Liver (tissue), 9 donors: ENCODE results near the gene GJC3. TPM values are rescaled to one million over a fixed set of nuclear protein-coding genes. Genes with fewer than 3 reads are reported as not detected.
"Not testable (repeated sequence)": the region's sequence is repeated elsewhere in the genome, so short reads cannot be mapped to it uniquely, and the experiment has no call there.

Experiments
- DNase-seq: peaks from one replicate; pipeline ENCODE4 v3.0.0-alpha.2; 2017; ENCODE audit warnings: low spot score
- H3K27ac ChIP-seq, 2 donors: one replicate each; pipeline ENCODE4 v1.7.0; 2013; ENCODE audit warnings: inconsistent platforms in 2 of 2, low read length in 2 of 2, control low read depth in 1 of 2, low read depth in 1 of 2, mild to moderate bottlenecking in 1 of 2
- H3K27me3 ChIP-seq, 4 donors: one replicate each; pipeline versions ENCODE4 v1.6.1 to v1.7.0; 2013; ENCODE audit warnings: low read length in 3 of 4, inconsistent platforms in 1 of 4, mild to moderate bottlenecking in 1 of 4, moderate library complexity in 1 of 4; ENCODE audit not compliant: control insufficient read depth in 4 of 4, insufficient read depth in 4 of 4
- H3K36me3 ChIP-seq, 4 donors: one replicate each; pipeline versions ENCODE4 v1.6.1 to v1.7.0; 2013; ENCODE audit warnings: low read length in 3 of 4, mild to moderate bottlenecking in 3 of 4, low read depth in 1 of 4, moderate library complexity in 1 of 4; ENCODE audit not compliant: control insufficient read depth in 4 of 4, insufficient read depth in 3 of 4
- H3K4me1 ChIP-seq, 4 donors: one replicate each; pipeline versions ENCODE4 v1.6.1 to v1.7.0; 2013; ENCODE audit warnings: low read length in 3 of 4, mild to moderate bottlenecking in 3 of 4, moderate library complexity in 1 of 4; ENCODE audit not compliant: control insufficient read depth in 4 of 4, insufficient read depth in 4 of 4
- H3K4me3 ChIP-seq, 3 donors: one replicate each; pipeline versions ENCODE4 v1.6.1 to v1.7.0; 2013; ENCODE audit warnings: low read length in 3 of 3, control low read depth in 1 of 3, low read depth in 1 of 3, mild to moderate bottlenecking in 1 of 3
- H3K9ac ChIP-seq, 2 donors: one replicate each; pipeline ENCODE4 v1.7.0; 2013; ENCODE audit warnings: low read length in 2 of 2, mild to moderate bottlenecking in 2 of 2, moderate library complexity in 2 of 2, control low read depth in 1 of 2, low read depth in 1 of 2
- H3K9me3 ChIP-seq, 4 donors: one replicate each; pipeline versions ENCODE4 v1.6.1 to v1.7.0; 2013; ENCODE audit warnings: low read length in 3 of 4; ENCODE audit not compliant: control insufficient read depth in 4 of 4
- EGR1 ChIP-seq, 2 donors: IDR thresholded peaks; 2 replicates each; pipeline ENCODE4 v1.6.1; 2016 to 2018; ENCODE audit warnings: antibody characterized with exemption in 2 of 2, low read depth in 2 of 2
- FOXA1 ChIP-seq: IDR thresholded peaks from 2 replicates; pipeline ENCODE4 v1.6.1; 2016; ENCODE audit warnings: antibody characterized with exemption
- FOXA2 ChIP-seq: IDR thresholded peaks from 2 replicates; pipeline ENCODE4 v1.6.1; 2016; ENCODE audit warnings: antibody characterized with exemption
- GABPA ChIP-seq, 2 donors: IDR thresholded peaks in 1 of 2; conservative IDR thresholded peaks in 1 of 2; 2 replicates each; pipeline ENCODE4 v1.6.1; 2016; ENCODE audit warnings: antibody characterized with exemption in 2 of 2, mild to moderate bottlenecking in 1 of 2, moderate library complexity in 1 of 2
- HNF4A ChIP-seq, 2 donors: conservative IDR thresholded peaks; 2 replicates each; pipeline ENCODE4 v1.6.1; 2016; ENCODE audit warnings: antibody characterized with exemption in 2 of 2, mild to moderate bottlenecking in 2 of 2
- HNF4G ChIP-seq: IDR thresholded peaks from 2 replicates; pipeline ENCODE4 v1.6.1; 2016; ENCODE audit warnings: antibody characterized with exemption
- JUND ChIP-seq, 2 donors: IDR thresholded peaks; 2 replicates each; pipeline ENCODE4 v1.6.1; 2016; ENCODE audit warnings: antibody characterized with exemption in 2 of 2
- NR2F2 ChIP-seq: IDR thresholded peaks from 2 replicates; pipeline ENCODE4 v1.6.1; 2016; ENCODE audit warnings: antibody characterized with exemption
- RAD21 ChIP-seq, 2 donors: IDR thresholded peaks; 2 replicates each; pipeline ENCODE4 v1.6.1; 2016; ENCODE audit warnings: antibody characterized with exemption in 2 of 2, mild to moderate bottlenecking in 2 of 2
- RXRA ChIP-seq, 2 donors: IDR thresholded peaks; 2 replicates each; pipeline ENCODE4 v1.6.1; 2017 to 2018; ENCODE audit warnings: antibody characterized with exemption in 2 of 2, mild to moderate bottlenecking in 1 of 2
- SP1 ChIP-seq: IDR thresholded peaks from 2 replicates; pipeline ENCODE4 v1.6.1; 2018; ENCODE audit warnings: antibody characterized with exemption, mild to moderate bottlenecking
- TAF1 ChIP-seq: conservative IDR thresholded peaks from 2 replicates; pipeline ENCODE4 v1.6.1; 2016; ENCODE audit warnings: antibody characterized with exemption, mild to moderate bottlenecking
- YY1 ChIP-seq: IDR thresholded peaks from 2 replicates; pipeline ENCODE4 v1.6.1; 2016; ENCODE audit warnings: antibody characterized with exemption, mild to moderate bottlenecking
- WGBS: extraction: QIAGEN DNeasy Blood & Tissue Kit; methylation state at CpG from one replicate; pipeline ENCODE4 v1.1.7; 2013; 5-methylcytosine and 5-hydroxymethylcytosine counted together
- polyA plus RNA-seq, 2 donors: library from polyadenylated mRNA; stranded (reverse) in 1 of 2; unstranded in 1 of 2; fragments of 200-250 nt in 1 of 2; fragments of >200 nt in 1 of 2; fragmentation: Nextera tagmentation in 1 of 2; extraction: Ambion mirVana in 1 of 2; gene quantifications; one replicate each; pipeline versions ENCODE4 v1.2.1 to v1.2.3, GENCODE V29; 2013 to 2015
- total RNA-seq, 2 donors: library from RNA; depleted of rRNA; stranded (reverse); fragments of >200 nt; gene quantifications; one replicate each; pipeline ENCODE4 v1.2.3, GENCODE V29; 2014
- TF ChIP-seq, protein P1 (sequence below): IDR thresholded peaks from 2 replicates; pipeline ENCODE4 v1.6.1; 2016; ENCODE audit warnings: antibody characterized with exemption
- TF ChIP-seq, protein P2 (sequence below): IDR thresholded peaks from 2 replicates; pipeline ENCODE4 v1.6.1; 2016; ENCODE audit warnings: antibody characterized with exemption, mild to moderate bottlenecking
- TF ChIP-seq, protein P3 (sequence below): fragments of 150-350 bp; IDR thresholded peaks from 2 replicates; pipeline ENCODE4 v1.5.1; 2017; ENCODE audit warnings: improper control_type of control experiment, low read depth, low read length; ENCODE audit not compliant: missing input control
- donor health status: healthy.
- donor health status: healthy.
- donor health status: healthy.
- donor health status: healthy.
- donor health status: healthy.

Gene GJC3
- total and polyA plus RNA-seq, 4 donors: 0.08 to 1.3 (median 0.14) TPM

DNA sequence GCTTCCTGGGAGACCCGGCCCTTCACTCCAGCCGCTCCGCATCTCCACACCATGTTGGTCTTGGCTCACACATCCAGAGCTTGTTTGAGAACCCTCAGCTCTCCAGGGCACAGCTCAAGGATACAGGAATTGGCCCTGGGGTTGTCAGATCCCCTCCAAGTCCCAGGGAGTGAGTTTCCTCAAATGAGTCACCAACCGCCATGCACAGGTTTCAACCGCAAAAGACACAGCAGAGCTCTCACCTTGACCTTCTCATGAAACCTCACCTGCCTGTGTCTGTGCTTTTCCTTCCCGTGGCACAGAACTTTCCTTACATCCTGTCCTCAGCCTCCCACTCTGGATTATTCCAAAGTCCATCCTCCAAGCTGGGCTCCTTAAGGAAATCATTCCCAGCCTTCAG lies 25.8 kb upstream of the GJC3 start:
- Histone ChIP-seq H3K27me3 (no peaks in the 10 kb centered on the region), H3K27ac (no peak overlapping the region), H3K4me3 (no peak overlapping the region), H3K9ac (no peak overlapping the region), H3K36me3 (no peaks in the 10 kb centered on the region), H3K4me1 (peaks cover 3 to 26% (median 13%) of the 10 kb centered on the region in 4 donors), H3K9me3 (no peaks in the 10 kb centered on the region)
- WGBS: 89% methylated on average over 6 of the region's 6 CpGs
- TF ChIP-seq HNF4A (conservative IDR thresholded peaks at IDR 0.05) (no peak), RXRA (IDR thresholded peaks at IDR 0.05) (no peak), RAD21 (IDR thresholded peaks at IDR 0.05) (no peak), YY1 (no peak), GABPA (IDR thresholded peaks at IDR 0.05 in 1 of 2, conservative IDR thresholded peaks at IDR 0.05 in 1 of 2) (no peak), HNF4G (no peak), TAF1 (no peak), FOXA2 (no peak), SP1 (no peak), NR2F2 (no peak), FOXA1 (no peak), EGR1 (IDR thresholded peaks at IDR 0.05; ENCODE audit: low read depth in 2 of 2) (no peak), JUND (IDR thresholded peaks at IDR 0.05) (no peak)
- TF ChIP-seq, protein P1, sequence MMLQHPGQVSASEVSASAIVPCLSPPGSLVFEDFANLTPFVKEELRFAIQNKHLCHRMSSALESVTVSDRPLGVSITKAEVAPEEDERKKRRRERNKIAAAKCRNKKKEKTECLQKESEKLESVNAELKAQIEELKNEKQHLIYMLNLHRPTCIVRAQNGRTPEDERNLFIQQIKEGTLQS: no peak
- TF ChIP-seq, protein P2, sequence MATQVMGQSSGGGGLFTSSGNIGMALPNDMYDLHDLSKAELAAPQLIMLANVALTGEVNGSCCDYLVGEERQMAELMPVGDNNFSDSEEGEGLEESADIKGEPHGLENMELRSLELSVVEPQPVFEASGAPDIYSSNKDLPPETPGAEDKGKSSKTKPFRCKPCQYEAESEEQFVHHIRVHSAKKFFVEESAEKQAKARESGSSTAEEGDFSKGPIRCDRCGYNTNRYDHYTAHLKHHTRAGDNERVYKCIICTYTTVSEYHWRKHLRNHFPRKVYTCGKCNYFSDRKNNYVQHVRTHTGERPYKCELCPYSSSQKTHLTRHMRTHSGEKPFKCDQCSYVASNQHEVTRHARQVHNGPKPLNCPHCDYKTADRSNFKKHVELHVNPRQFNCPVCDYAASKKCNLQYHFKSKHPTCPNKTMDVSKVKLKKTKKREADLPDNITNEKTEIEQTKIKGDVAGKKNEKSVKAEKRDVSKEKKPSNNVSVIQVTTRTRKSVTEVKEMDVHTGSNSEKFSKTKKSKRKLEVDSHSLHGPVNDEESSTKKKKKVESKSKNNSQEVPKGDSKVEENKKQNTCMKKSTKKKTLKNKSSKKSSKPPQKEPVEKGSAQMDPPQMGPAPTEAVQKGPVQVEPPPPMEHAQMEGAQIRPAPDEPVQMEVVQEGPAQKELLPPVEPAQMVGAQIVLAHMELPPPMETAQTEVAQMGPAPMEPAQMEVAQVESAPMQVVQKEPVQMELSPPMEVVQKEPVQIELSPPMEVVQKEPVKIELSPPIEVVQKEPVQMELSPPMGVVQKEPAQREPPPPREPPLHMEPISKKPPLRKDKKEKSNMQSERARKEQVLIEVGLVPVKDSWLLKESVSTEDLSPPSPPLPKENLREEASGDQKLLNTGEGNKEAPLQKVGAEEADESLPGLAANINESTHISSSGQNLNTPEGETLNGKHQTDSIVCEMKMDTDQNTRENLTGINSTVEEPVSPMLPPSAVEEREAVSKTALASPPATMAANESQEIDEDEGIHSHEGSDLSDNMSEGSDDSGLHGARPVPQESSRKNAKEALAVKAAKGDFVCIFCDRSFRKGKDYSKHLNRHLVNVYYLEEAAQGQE: no peak
- TF ChIP-seq, protein P3, sequence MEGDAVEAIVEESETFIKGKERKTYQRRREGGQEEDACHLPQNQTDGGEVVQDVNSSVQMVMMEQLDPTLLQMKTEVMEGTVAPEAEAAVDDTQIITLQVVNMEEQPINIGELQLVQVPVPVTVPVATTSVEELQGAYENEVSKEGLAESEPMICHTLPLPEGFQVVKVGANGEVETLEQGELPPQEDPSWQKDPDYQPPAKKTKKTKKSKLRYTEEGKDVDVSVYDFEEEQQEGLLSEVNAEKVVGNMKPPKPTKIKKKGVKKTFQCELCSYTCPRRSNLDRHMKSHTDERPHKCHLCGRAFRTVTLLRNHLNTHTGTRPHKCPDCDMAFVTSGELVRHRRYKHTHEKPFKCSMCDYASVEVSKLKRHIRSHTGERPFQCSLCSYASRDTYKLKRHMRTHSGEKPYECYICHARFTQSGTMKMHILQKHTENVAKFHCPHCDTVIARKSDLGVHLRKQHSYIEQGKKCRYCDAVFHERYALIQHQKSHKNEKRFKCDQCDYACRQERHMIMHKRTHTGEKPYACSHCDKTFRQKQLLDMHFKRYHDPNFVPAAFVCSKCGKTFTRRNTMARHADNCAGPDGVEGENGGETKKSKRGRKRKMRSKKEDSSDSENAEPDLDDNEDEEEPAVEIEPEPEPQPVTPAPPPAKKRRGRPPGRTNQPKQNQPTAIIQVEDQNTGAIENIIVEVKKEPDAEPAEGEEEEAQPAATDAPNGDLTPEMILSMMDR: no peak
- no peak for DNase-seq

DNA sequence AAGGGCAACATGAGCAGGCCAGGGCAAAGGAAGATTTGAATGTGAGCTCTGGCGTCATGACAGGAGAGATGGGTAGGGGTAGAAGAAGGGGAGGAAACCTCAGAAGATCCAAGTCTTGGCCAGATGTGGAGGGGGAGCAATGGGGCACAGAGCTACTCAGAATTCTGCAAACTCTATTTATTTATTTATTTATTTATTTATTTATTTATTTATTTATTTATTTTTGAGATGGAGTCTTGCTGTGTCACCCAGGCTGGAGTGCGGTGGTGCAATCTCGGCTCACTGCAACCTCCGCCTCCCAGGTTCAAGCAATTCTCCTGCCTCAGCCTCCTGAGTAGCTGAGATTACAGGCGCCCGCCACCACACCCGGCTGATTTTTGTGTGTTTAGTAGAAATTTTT lies 25.2 kb upstream of the GJC3 start:
- WGBS: 77% methylated on average over 7 of the region's 7 CpGs
- Histone ChIP-seq H3K4me1 (peaks cover 3 to 26% (median 13%) of the 10 kb centered on the region in 4 donors), H3K27ac (peak overlapping the region; percentile 67 to 88)
- not testable (repeated sequence) for H3K9me3 ChIP-seq, H3K36me3 ChIP-seq, DNase-seq, H3K27me3 ChIP-seq, H3K4me3 ChIP-seq, H3K9ac ChIP-seq
